ENCODE data around the gene CASK. TPM values are rescaled to one million over a fixed set of nuclear protein-coding genes. Genes with fewer than 3 reads are reported as not detected.

CASK gene
- total and polyA plus RNA-seq, 2 of the 13 experiments (the other 11 are each of a cell fraction or from before 2014, with no cell fraction given), result 14.5 to 16.0 TPM

DNA sequence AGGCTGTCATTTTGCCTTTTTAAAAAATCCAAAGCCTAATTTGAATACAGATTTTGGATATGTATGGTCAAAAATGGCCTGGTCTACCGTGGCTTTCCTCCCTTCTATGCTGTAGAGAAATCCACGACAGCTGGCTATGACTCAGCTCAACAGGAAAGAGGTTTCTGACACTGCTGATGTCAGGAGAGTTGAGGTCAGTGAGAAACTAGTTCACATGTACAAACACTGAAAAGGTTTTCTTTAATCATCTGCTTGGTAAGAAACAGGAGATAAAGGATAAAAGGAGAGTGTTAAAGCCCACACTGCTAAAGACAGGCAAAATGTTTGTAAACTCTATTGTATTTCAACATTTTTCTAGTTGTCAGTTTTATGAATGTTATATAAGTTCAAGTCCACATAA, 362.3 kb downstream of the CASK start:
- H3K4me2 ChIP-seq (ENCODE audit: low read depth, low read length), result no peak overlapping the region
- ATAC-seq (no peak), FAIRE-seq (no peak), DNase-seq (ENCODE audit: low spot score) (no peak)
- no peaks in the 10 kb centered on the region for H3K27me3 ChIP-seq (ENCODE audit: control insufficient read depth in 1 of 2, insufficient read depth in 2 of 2, low read length in 2 of 2)
- no peak overlapping the region for H3K9ac ChIP-seq (ENCODE audit: insufficient read depth, low read depth, low read length)
- TF ChIP-seq PCBP1 (IDR thresholded peaks at IDR 0.05; ENCODE audit: borderline replicate concordance, low read depth, low read length), result no peak
- TF ChIP-seq, protein P1, sequence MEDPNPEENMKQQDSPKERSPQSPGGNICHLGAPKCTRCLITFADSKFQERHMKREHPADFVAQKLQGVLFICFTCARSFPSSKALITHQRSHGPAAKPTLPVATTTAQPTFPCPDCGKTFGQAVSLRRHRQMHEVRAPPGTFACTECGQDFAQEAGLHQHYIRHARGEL (CRISPR knock-in tag; IDR thresholded peaks at IDR 0.05), result no peak
- no peak for TF ChIP-seq ARHGAP35 (CRISPR knock-in tag; IDR thresholded peaks at IDR 0.05; ENCODE audit: borderline replicate concordance)
- CTCF ChIA-PET (ENCODE audit: low intra/inter-chr PET ratio, low total read pairs), result no interaction called here
- H4K20me1 ChIP-seq (ENCODE audit: insufficient read depth, low read length), result no peaks in the 10 kb centered on the region
- WGBS (ENCODE audit: low lambda C conversion rate), result 86% methylated on average over 2 of the region's 2 CpGs
- no peaks in the 10 kb centered on the region for H3K4me1 ChIP-seq (ENCODE audit: insufficient read depth, low read length)
- no peak overlapping the region for H3K4me3 ChIP-seq (replicated peaks in 1 of 3; ENCODE audit: insufficient read depth in 1 of 3, low read depth in 2 of 3, low read length in 3 of 3)
- peaks cover 0 to 4% of the 10 kb centered on the region in 2 experiments; a peak in 1 of 5 replicates for H3K36me3 ChIP-seq (replicated peaks in 1 of 2; ENCODE audit: control insufficient read depth in 1 of 2, insufficient read depth in 2 of 2, low read length in 2 of 2)
- intact Hi-C loops (cut with micrococcal nuclease; ENCODE audit: unreplicated experiment) (no loop called here), in situ Hi-C loops (cut with HindIII; ENCODE audit: extremely low pct_ligation_motif_present, low pct_unique_long_range_greater_than_20kb) (no loop called here)
- no TSS peak for BruUV-seq (replicated peaks)
- no peak overlapping the region for H3K27ac ChIP-seq (ENCODE audit: extremely low read length, insufficient read depth, low read length)
- H3K9me3 ChIP-seq (ENCODE audit: low read length), result no peaks in the 10 kb centered on the region
- POLR2A ChIA-PET, result no interaction called here
- no peak overlapping the region for H2AFZ ChIP-seq (ENCODE audit: low read length)
- H3K79me2 ChIP-seq (ENCODE audit: insufficient read depth, low read length), result no peaks in the 10 kb centered on the region

DNA sequence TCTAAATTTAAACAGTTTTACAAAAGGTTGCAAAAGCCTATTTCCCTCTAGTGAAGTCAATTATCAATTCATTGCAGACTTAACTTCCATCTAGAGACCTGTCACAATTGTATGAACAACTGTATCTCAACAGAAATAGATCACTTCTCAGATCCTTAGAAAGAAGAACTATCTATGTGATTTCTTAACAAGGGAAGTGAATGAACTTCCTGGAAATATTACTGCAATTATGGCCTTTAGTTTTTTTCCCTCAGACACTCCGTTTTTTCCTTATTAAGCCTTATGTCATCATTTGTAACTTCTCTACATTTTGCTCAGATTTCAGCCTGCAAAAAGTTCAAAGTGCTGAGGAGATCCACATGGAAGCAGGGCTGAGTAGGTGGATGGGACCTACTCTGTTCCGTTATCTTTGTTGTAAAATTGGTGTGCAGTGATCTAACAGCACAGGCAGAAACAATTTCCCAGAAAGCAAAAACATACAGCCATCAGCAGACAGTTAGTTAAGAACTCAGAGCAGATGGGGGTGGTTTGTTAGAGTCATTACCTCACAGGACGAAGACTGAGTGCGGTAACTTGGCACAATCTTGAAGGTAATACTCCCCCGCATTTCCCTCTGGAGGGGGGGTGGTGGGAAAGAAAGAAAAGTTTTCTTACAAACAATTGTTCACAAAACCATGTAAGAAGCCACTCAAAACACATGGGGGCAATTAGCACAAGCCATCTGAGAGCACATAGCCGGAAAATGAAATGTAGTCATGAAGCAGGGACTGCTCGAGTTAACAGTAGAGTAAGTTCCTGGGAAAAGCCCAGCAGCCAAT, 363.9 kb downstream of the CASK start:
- WGBS (ENCODE audit: low lambda C conversion rate), result 93% methylated on average over 7 of the region's 7 CpGs
- Histone ChIP-seq H3K4me3 (replicated peaks in 1 of 3; ENCODE audit: insufficient read depth in 1 of 3, low read depth in 2 of 3, low read length in 3 of 3) (no peak overlapping the region), H3K79me2 (ENCODE audit: insufficient read depth, low read length) (no peaks in the 10 kb centered on the region), H3K4me2 (ENCODE audit: low read depth, low read length) (no peak overlapping the region), H3K9me3 (ENCODE audit: low read length) (no peaks in the 10 kb centered on the region), H3K36me3 (replicated peaks in 1 of 2; ENCODE audit: control insufficient read depth in 1 of 2, insufficient read depth in 2 of 2, low read length in 2 of 2) (peaks cover 0 to 4% of the 10 kb centered on the region in 2 experiments; a peak in 1 of 5 replicates), H3K9ac (ENCODE audit: insufficient read depth, low read depth, low read length) (no peak overlapping the region), H3K27me3 (ENCODE audit: control insufficient read depth in 1 of 2, insufficient read depth in 2 of 2, low read length in 2 of 2) (no peaks in the 10 kb centered on the region), H4K20me1 (ENCODE audit: insufficient read depth, low read length) (no peaks in the 10 kb centered on the region), H3K4me1 (ENCODE audit: insufficient read depth, low read length) (no peaks in the 10 kb centered on the region), H3K27ac (ENCODE audit: extremely low read length, insufficient read depth, low read length) (no peak overlapping the region), H2AFZ (ENCODE audit: low read length) (no peak overlapping the region)
- in situ Hi-C loops (cut with HindIII; ENCODE audit: extremely low pct_ligation_motif_present, low pct_unique_long_range_greater_than_20kb), result no loop called here
- BruUV-seq (replicated peaks), result no TSS peak
- ChIA-PET POLR2A (no interaction called here), CTCF (ENCODE audit: low intra/inter-chr PET ratio, low total read pairs) (no interaction called here)
- intact Hi-C loops (cut with micrococcal nuclease; ENCODE audit: unreplicated experiment), result no loop called here
- no peak for ATAC-seq
- no peak for DNase-seq (ENCODE audit: low spot score)
- no peak for FAIRE-seq
- TF ChIP-seq, protein P2, sequence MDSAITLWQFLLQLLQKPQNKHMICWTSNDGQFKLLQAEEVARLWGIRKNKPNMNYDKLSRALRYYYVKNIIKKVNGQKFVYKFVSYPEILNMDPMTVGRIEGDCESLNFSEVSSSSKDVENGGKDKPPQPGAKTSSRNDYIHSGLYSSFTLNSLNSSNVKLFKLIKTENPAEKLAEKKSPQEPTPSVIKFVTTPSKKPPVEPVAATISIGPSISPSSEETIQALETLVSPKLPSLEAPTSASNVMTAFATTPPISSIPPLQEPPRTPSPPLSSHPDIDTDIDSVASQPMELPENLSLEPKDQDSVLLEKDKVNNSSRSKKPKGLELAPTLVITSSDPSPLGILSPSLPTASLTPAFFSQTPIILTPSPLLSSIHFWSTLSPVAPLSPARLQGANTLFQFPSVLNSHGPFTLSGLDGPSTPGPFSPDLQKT (CRISPR knock-in tag; IDR thresholded peaks at IDR 0.05; ENCODE audit: borderline replicate concordance), result no peak
- TF ChIP-seq, protein P3, sequence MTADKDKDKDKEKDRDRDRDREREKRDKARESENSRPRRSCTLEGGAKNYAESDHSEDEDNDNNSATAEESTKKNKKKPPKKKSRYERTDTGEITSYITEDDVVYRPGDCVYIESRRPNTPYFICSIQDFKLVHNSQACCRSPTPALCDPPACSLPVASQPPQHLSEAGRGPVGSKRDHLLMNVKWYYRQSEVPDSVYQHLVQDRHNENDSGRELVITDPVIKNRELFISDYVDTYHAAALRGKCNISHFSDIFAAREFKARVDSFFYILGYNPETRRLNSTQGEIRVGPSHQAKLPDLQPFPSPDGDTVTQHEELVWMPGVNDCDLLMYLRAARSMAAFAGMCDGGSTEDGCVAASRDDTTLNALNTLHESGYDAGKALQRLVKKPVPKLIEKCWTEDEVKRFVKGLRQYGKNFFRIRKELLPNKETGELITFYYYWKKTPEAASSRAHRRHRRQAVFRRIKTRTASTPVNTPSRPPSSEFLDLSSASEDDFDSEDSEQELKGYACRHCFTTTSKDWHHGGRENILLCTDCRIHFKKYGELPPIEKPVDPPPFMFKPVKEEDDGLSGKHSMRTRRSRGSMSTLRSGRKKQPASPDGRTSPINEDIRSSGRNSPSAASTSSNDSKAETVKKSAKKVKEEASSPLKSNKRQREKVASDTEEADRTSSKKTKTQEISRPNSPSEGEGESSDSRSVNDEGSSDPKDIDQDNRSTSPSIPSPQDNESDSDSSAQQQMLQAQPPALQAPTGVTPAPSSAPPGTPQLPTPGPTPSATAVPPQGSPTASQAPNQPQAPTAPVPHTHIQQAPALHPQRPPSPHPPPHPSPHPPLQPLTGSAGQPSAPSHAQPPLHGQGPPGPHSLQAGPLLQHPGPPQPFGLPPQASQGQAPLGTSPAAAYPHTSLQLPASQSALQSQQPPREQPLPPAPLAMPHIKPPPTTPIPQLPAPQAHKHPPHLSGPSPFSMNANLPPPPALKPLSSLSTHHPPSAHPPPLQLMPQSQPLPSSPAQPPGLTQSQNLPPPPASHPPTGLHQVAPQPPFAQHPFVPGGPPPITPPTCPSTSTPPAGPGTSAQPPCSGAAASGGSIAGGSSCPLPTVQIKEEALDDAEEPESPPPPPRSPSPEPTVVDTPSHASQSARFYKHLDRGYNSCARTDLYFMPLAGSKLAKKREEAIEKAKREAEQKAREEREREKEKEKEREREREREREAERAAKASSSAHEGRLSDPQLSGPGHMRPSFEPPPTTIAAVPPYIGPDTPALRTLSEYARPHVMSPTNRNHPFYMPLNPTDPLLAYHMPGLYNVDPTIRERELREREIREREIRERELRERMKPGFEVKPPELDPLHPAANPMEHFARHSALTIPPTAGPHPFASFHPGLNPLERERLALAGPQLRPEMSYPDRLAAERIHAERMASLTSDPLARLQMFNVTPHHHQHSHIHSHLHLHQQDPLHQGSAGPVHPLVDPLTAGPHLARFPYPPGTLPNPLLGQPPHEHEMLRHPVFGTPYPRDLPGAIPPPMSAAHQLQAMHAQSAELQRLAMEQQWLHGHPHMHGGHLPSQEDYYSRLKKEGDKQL (CRISPR knock-in tag; IDR thresholded peaks at IDR 0.05; ENCODE audit: low read depth), result no peak
- TF ChIP-seq, protein P4, sequence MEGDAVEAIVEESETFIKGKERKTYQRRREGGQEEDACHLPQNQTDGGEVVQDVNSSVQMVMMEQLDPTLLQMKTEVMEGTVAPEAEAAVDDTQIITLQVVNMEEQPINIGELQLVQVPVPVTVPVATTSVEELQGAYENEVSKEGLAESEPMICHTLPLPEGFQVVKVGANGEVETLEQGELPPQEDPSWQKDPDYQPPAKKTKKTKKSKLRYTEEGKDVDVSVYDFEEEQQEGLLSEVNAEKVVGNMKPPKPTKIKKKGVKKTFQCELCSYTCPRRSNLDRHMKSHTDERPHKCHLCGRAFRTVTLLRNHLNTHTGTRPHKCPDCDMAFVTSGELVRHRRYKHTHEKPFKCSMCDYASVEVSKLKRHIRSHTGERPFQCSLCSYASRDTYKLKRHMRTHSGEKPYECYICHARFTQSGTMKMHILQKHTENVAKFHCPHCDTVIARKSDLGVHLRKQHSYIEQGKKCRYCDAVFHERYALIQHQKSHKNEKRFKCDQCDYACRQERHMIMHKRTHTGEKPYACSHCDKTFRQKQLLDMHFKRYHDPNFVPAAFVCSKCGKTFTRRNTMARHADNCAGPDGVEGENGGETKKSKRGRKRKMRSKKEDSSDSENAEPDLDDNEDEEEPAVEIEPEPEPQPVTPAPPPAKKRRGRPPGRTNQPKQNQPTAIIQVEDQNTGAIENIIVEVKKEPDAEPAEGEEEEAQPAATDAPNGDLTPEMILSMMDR (CRISPR knock-in tag; IDR thresholded peaks at IDR 0.05), result no peak
- no peak for TF ChIP-seq ZKSCAN5 (CRISPR knock-in tag; IDR thresholded peaks at IDR 0.05)
- no peak for TF ChIP-seq AHR (CRISPR knock-in tag; IDR thresholded peaks at IDR 0.05)

Measured in HepG2 (cell line).